Loucy (cell line): ENCODE results near the gene SCN8A.
A peak's percentile ranks its signal among the peaks of the same experiment; 100 is the strongest.

Experiments
- H2AFZ ChIP-seq: fragments of 200-600 bp; sonication (generic); 2 replicates; pipeline ENCODE4 v1.6.0; 2016; ENCODE audit warnings: antibody characterized with exemption, mild to moderate bottlenecking, low read length, moderate library complexity
- H3F3A ChIP-seq: fragments of 200-600 bp; 2 replicates; pipeline ENCODE4 v1.6.0; 2016; ENCODE audit warnings: antibody characterized with exemption, low read depth, mild to moderate bottlenecking
- H3K27me3 ChIP-seq: fragments of 200-600 bp; sonication (generic); 2 replicates; pipeline ENCODE4 v1.6.1; 2014; ENCODE audit warnings: low read length, mild to moderate bottlenecking; ENCODE audit not compliant: insufficient read depth, poor library complexity, severe bottlenecking
- H3K36me3 ChIP-seq: fragments of 200-600 bp; sonication (generic); 2 replicates; pipeline ENCODE4 v1.6.1; 2016; ENCODE audit warnings: low read length; ENCODE audit not compliant: insufficient read depth
- H3K4me1 ChIP-seq: fragments of 200-600 bp; sonication (generic); 2 replicates; pipeline ENCODE4 v1.5.1; 2014; ENCODE audit warnings: low read length, mild to moderate bottlenecking; ENCODE audit not compliant: insufficient read depth, poor library complexity, severe bottlenecking
- H3K4me2 ChIP-seq: fragments of 200-600 bp; sonication (generic); 2 replicates; pipeline ENCODE4 v1.6.0; 2014; ENCODE audit warnings: antibody characterized with exemption, low read length, low read depth, mild to moderate bottlenecking; ENCODE audit not compliant: poor library complexity, severe bottlenecking
- H3K4me3 ChIP-seq: fragments of 200-600 bp; sonication (generic); 2 replicates; pipeline ENCODE4 v1.5.1; 2014; ENCODE audit warnings: low read length, mild to moderate bottlenecking, mixed read lengths; ENCODE audit not compliant: poor library complexity, severe bottlenecking
- H3K79me2 ChIP-seq: fragments of 200-600 bp; sonication (generic); 2 replicates; pipeline ENCODE4 v1.6.1; 2014; ENCODE audit warnings: low read length; ENCODE audit not compliant: insufficient read depth
- H3K9ac ChIP-seq: fragments of 200-600 bp; sonication (generic); 2 replicates; pipeline ENCODE4 v1.6.0; 2014; ENCODE audit warnings: mild to moderate bottlenecking, low read depth, low read length, moderate library complexity; ENCODE audit not compliant: poor library complexity, severe bottlenecking
- H3K9me2 ChIP-seq: fragments of 200-600 bp; sonication (generic); replicated peaks from 2 replicates; pipeline ENCODE4 v1.6.1; 2016; ENCODE audit warnings: low read depth, low read length, mixed read lengths
- H3K9me3 ChIP-seq: fragments of 200-600 bp; sonication (generic); 2 replicates; pipeline ENCODE4 v1.6.1; 2014; ENCODE audit warnings: mild to moderate bottlenecking, antibody characterized with exemption, low read length, low read depth; ENCODE audit not compliant: insufficient read depth
- H4K20me1 ChIP-seq: fragments of 200-600 bp; sonication (generic); 2 replicates; pipeline ENCODE4 v1.6.0; 2014; ENCODE audit warnings: antibody characterized with exemption, low read length, mild to moderate bottlenecking; ENCODE audit not compliant: insufficient read depth, poor library complexity, severe bottlenecking
- CTCF ChIP-seq: fragments of 200-600 bp; sonication (generic); conservative IDR thresholded peaks from 2 replicates; pipeline ENCODE4 v1.5.1; 2014; ENCODE audit warnings: mild to moderate bottlenecking, antibody characterized with exemption, low read length
- EZH2phosphoT487 ChIP-seq: fragments of 200-600 bp; IDR thresholded peaks from 2 replicates; pipeline ENCODE4 v1.6.1; 2018; ENCODE audit warnings: antibody characterized with exemption, mild to moderate bottlenecking, moderate library complexity, borderline replicate concordance

SCN8A gene

GRCh38 chr12:51589060-51589459 is 2.0 kb upstream of the SCN8A start:
- Histone ChIP-seq H3K4me1 (peaks cover 7% of the 10 kb centered on the region), H4K20me1 (no peaks in the 10 kb centered on the region), H3K4me3 (no peak overlapping the region), H3K4me2 (no peak overlapping the region), H3K9me3 (no peaks in the 10 kb centered on the region), H3K36me3 (no peaks in the 10 kb centered on the region), H3K9ac (no peak overlapping the region), H3K9me2 (no peaks in the 10 kb centered on the region), H3K27me3 (no peaks in the 10 kb centered on the region), H3F3A (peaks cover 9% of the 10 kb centered on the region; the same call in 1 of the 2 replicates), H2AFZ (no peak overlapping the region), H3K79me2 (no peaks in the 10 kb centered on the region)
- TF ChIP-seq CTCF (no peak), EZH2phosphoT487 (no peak)

- H3K4me2 ChIP-seq, result peak overlapping the region; percentile 86
- H3K27me3 ChIP-seq, result no peaks in the 10 kb centered on the region
- no peaks in the 10 kb centered on the region for H3K9me2 ChIP-seq
- H3K9me3 ChIP-seq, result no peaks in the 10 kb centered on the region
- H3K79me2 ChIP-seq, result no peaks in the 10 kb centered on the region
- peak overlapping the region; percentile 79; the same call in 1 of the 2 replicates for H2AFZ ChIP-seq
- no peaks in the 10 kb centered on the region for H4K20me1 ChIP-seq
- H3K4me3 ChIP-seq, result peak overlapping the region; percentile 76
- no peaks in the 10 kb centered on the region for H3K36me3 ChIP-seq
- H3F3A ChIP-seq, result peaks cover 9% of the 10 kb centered on the region; the same call in 1 of the 2 replicates
- no peak overlapping the region for H3K9ac ChIP-seq
- peaks cover 7% of the 10 kb centered on the region for H3K4me1 ChIP-seq
- TF ChIP-seq EZH2phosphoT487, result no peak
Measured at GRCh38 chr12:51589557-51590176, 1.4 kb upstream of the SCN8A start.

GRCh38 chr12:51590347-51591015 is 552 bp upstream of the SCN8A start:
- Histone ChIP-seq H3K9me3 (no peaks in the 10 kb centered on the region), H3K9me2 (no peaks in the 10 kb centered on the region), H3K4me1 (peaks cover 7% of the 10 kb centered on the region), H3K36me3 (no peaks in the 10 kb centered on the region), H3K9ac (peak overlapping the region; percentile 58), H3K79me2 (no peaks in the 10 kb centered on the region), H3F3A (peaks cover 9% of the 10 kb centered on the region; the same call in 1 of the 2 replicates), H4K20me1 (no peaks in the 10 kb centered on the region), H3K4me2 (peak overlapping the region; percentile 86), H2AFZ (peak overlapping the region; percentile 79), H3K27me3 (no peaks in the 10 kb centered on the region), H3K4me3 (peak overlapping the region; percentile 76)
- TF ChIP-seq EZH2phosphoT487 (no peak), CTCF (peak; percentile 35; the same call in 1 of the 2 replicates)
